Prostate gland (tissue), 2 donors: ENCODE data around the gene CACNA1A.

Experiments used
- CTCF ChIP-seq, 4 experiments: fragments of 200-600 bp in 2 of 4; fragments of 450-650 bp in 2 of 4; sonication (generic) in 2 of 4; IDR thresholded peaks; 1 replicate in 3 of 4; 2 replicates in 1 of 4; pipeline ENCODE4 v1.5.1; 2016 to 2019; ENCODE audit warnings: antibody characterized with exemption in 4 of 4, mild to moderate bottlenecking in 2 of 4, moderate library complexity in 2 of 4
- POLR2A ChIP-seq: fragments of 450-650 bp; IDR thresholded peaks from one replicate; pipeline ENCODE4 v1.6.1; 2016; ENCODE audit warnings: antibody characterized with exemption, mild to moderate bottlenecking

GRCh38 chr19:13169769-13170168 lies 336.5 kb downstream of the CACNA1A start:
- TF ChIP-seq CTCF (IDR thresholded peaks at IDR 0.05) = no peak
- TF ChIP-seq POLR2A = no peak
